ENCODE results near the gene NANS. TPM values are rescaled to one million over a fixed set of nuclear protein-coding genes. Genes with fewer than 3 reads are reported as not detected.

Gene NANS
- total RNA-seq, 1 donor from 2014 or later: 13.0 TPM

DNA sequence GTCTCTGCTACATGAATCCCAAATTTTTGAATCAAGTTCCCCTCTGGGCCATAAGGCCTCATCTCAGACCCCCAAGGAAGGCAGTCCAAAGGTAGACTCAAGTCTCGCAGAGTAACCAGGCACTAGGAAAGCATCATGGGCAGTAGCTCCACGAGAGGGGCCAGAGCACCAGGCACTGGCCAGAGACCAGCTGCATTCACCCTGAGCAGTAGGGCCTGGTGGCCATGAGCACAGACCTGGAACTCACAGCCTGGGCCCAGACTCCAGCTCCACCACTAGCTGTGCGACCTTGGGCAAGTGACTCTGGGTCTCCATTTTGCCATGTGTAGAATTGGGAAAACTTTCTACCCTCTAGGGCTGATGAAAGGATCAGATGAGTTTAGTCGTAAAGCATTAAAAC lies 28.5 kb downstream of the NANS start:
- Mint-ChIP-seq H3K9me3 (peaks cover 2% of the 10 kb centered on the region), H3K36me3 (peaks cover 7% of the 10 kb centered on the region), H3K4me1 (peaks cover 26% of the 10 kb centered on the region), H3K27me3 (ENCODE audit: insufficient read depth, low read depth) (peaks cover 9% of the 10 kb centered on the region), H3K27ac (peak overlapping the region; percentile 76), H3K4me3 (no peak overlapping the region)
- H3K27me3 ChIP-seq: peaks cover 21% of the 10 kb centered on the region
- no peaks in the 10 kb centered on the region for H3K79me2 ChIP-seq (ENCODE audit: low read depth)
- H3K4me3 ChIP-seq: no peak overlapping the region
- TF ChIP-seq EZH2phosphoT487 (IDR thresholded peaks at IDR 0.05): no peak
- TF ChIP-seq, protein P1, sequence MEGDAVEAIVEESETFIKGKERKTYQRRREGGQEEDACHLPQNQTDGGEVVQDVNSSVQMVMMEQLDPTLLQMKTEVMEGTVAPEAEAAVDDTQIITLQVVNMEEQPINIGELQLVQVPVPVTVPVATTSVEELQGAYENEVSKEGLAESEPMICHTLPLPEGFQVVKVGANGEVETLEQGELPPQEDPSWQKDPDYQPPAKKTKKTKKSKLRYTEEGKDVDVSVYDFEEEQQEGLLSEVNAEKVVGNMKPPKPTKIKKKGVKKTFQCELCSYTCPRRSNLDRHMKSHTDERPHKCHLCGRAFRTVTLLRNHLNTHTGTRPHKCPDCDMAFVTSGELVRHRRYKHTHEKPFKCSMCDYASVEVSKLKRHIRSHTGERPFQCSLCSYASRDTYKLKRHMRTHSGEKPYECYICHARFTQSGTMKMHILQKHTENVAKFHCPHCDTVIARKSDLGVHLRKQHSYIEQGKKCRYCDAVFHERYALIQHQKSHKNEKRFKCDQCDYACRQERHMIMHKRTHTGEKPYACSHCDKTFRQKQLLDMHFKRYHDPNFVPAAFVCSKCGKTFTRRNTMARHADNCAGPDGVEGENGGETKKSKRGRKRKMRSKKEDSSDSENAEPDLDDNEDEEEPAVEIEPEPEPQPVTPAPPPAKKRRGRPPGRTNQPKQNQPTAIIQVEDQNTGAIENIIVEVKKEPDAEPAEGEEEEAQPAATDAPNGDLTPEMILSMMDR (IDR thresholded peaks at IDR 0.05): no peak
- no peak for TF ChIP-seq EZH2 (IDR thresholded peaks at IDR 0.05)
- H3K36me3 ChIP-seq: no peaks in the 10 kb centered on the region
- H2AFZ ChIP-seq (replicated peaks): no peak overlapping the region
- H3K27ac ChIP-seq: no peak overlapping the region
- DNase-seq (ENCODE audit: low spot score): no peak
- H3K9ac ChIP-seq: no peak overlapping the region
- peak overlapping the region; percentile 61 for H3K4me2 ChIP-seq
- no peaks in the 10 kb centered on the region for H4K20me1 ChIP-seq (ENCODE audit: low read depth)
- H3F3A ChIP-seq (ENCODE audit: low read depth): peaks cover 31% of the 10 kb centered on the region
- no peaks in the 10 kb centered on the region for H3K9me3 ChIP-seq (ENCODE audit: low read depth)
- peaks cover 15% of the 10 kb centered on the region for H3K4me1 ChIP-seq

GRCh38 chr9:98085944-98086343 lies 29.4 kb downstream of the NANS start:
- Histone ChIP-seq H3K27ac (no peak overlapping the region), H3K27me3 (peaks cover 21% of the 10 kb centered on the region), H3K4me2 (peak overlapping the region; percentile 61), H3K36me3 (no peaks in the 10 kb centered on the region), H3K9me3 (ENCODE audit: low read depth) (no peaks in the 10 kb centered on the region), H3K9ac (no peak overlapping the region), H3K4me1 (peaks cover 15% of the 10 kb centered on the region), H3K79me2 (ENCODE audit: low read depth) (no peaks in the 10 kb centered on the region), H2AFZ (replicated peaks) (peak overlapping the region; percentile 21), H3F3A (ENCODE audit: low read depth) (peaks cover 31% of the 10 kb centered on the region), H3K4me3 (no peak overlapping the region), H4K20me1 (ENCODE audit: low read depth) (no peaks in the 10 kb centered on the region)
- H3K9me3 Mint-ChIP-seq: peaks cover 2% of the 10 kb centered on the region
- peak overlapping the region; percentile 30 for H3K4me3 Mint-ChIP-seq
- peaks cover 7% of the 10 kb centered on the region for H3K27me3 Mint-ChIP-seq (ENCODE audit: insufficient read depth, low read depth)
- DNase-seq (ENCODE audit: low spot score): peak; percentile 89
- H3K4me1 Mint-ChIP-seq: peaks cover 28% of the 10 kb centered on the region
- H3K36me3 Mint-ChIP-seq: peaks cover 7% of the 10 kb centered on the region
- peak overlapping the region; percentile 87 for H3K27ac Mint-ChIP-seq
- TF ChIP-seq EZH2 (IDR thresholded peaks at IDR 0.05): no peak
- TF ChIP-seq EZH2phosphoT487 (IDR thresholded peaks at IDR 0.05): no peak
- TF ChIP-seq, protein P1 (IDR thresholded peaks at IDR 0.05): no peak

DNA sequence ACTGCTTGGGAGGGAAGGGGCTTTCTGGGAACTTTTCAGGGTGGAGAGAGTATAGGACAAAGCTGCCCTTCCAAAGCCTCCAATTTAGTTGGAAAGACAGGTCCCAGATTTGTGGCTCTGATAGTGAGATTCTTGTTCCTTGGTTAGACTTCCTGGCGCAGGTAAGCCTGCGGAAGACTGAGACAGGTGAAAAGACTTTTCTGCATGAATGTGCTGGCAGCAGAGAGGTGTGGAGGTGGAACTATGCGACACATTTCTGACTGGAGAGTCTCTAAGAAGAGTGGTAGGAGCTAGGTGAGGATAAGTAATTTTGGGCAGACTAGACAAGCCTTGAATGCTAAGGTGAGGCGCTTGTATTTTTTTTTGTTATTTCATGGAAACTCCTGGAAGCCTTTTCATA lies 29.9 kb downstream of the NANS start:
- H3K4me3 Mint-ChIP-seq: peak overlapping the region; percentile 30
- no peaks in the 10 kb centered on the region for H3K36me3 ChIP-seq
- peaks cover 21% of the 10 kb centered on the region for H3K27me3 ChIP-seq
- no peaks in the 10 kb centered on the region for H3K9me3 ChIP-seq (ENCODE audit: low read depth)
- H3K4me3 ChIP-seq: no peak overlapping the region
- peaks cover 31% of the 10 kb centered on the region for H3F3A ChIP-seq (ENCODE audit: low read depth)
- no peaks in the 10 kb centered on the region for H4K20me1 ChIP-seq (ENCODE audit: low read depth)
- no peak overlapping the region for H3K27ac ChIP-seq
- H3K4me1 ChIP-seq: peaks cover 18% of the 10 kb centered on the region
- peaks cover 28% of the 10 kb centered on the region for H3K4me1 Mint-ChIP-seq
- no peak for DNase-seq (ENCODE audit: low spot score)
- peak overlapping the region; percentile 61 for H3K4me2 ChIP-seq
- TF ChIP-seq EZH2phosphoT487 (IDR thresholded peaks at IDR 0.05) (no peak), EZH2 (IDR thresholded peaks at IDR 0.05) (no peak)
- TF ChIP-seq, protein P1 (IDR thresholded peaks at IDR 0.05): no peak
- no peaks in the 10 kb centered on the region for H3K79me2 ChIP-seq (ENCODE audit: low read depth)
- peaks cover 2% of the 10 kb centered on the region for H3K9me3 Mint-ChIP-seq
- H2AFZ ChIP-seq (replicated peaks): no peak overlapping the region
- peak overlapping the region; percentile 87 for H3K27ac Mint-ChIP-seq
- H3K27me3 Mint-ChIP-seq (ENCODE audit: insufficient read depth, low read depth): peaks cover 7% of the 10 kb centered on the region
- no peak overlapping the region for H3K9ac ChIP-seq
- peaks cover 7% of the 10 kb centered on the region for H3K36me3 Mint-ChIP-seq

Data from neural progenitor cell (in vitro differentiated cells).